Mucosa of descending colon (tissue), 3 donors: ENCODE data around the gene CAB39. TPM values are rescaled to one million over a fixed set of nuclear protein-coding genes. Genes with fewer than 3 reads are reported as not detected.

Experiments used
- ATAC-seq: fragments of 200-7000 bp; cut with Tn5 transposase; one replicate; pipeline ENCODE4 v1.9.1; 2020; ENCODE audit warnings: mild to moderate bottlenecking, moderate library complexity
- DNase-seq, 3 donors: peaks; one replicate each; pipeline ENCODE4 v3.0.0-alpha.2; 2020
- H3K36me3 ChIP-seq: fragments of 200-600 bp; one replicate; pipeline ENCODE4 v1.8.0; 2021; ENCODE audit warnings: low read depth, mild to moderate bottlenecking
- H3K4me1 ChIP-seq: fragments of 200-600 bp; one replicate; pipeline ENCODE4 v1.8.0; 2021; ENCODE audit warnings: low read depth, mild to moderate bottlenecking
- H3K4me3 ChIP-seq: fragments of 200-600 bp; one replicate; pipeline ENCODE4 v1.8.0; 2021; ENCODE audit warnings: mild to moderate bottlenecking
- H3K9me3 ChIP-seq: fragments of 200-600 bp; one replicate; pipeline ENCODE4 v1.8.0; 2021; ENCODE audit warnings: mild to moderate bottlenecking
- intact Hi-C, 2 donors: fragments of 100-400 bp; cut with DNase I in 1 of 2; cut with micrococcal nuclease in 1 of 2; formaldehyde crosslinking; loops; one replicate each; pipeline versions ENCODE4 v1.11.0 to v1.11.1; 2022; cut with DNase I, micrococcal nuclease
- total RNA-seq, 3 donors: library from RNA; stranded (reverse); fragmentation: NEBNext Ultra II Directional in 2 of 3; extraction: Animal tissue kit (Norgen Biotek cat#: 25700) in 2 of 3; gene quantifications; one replicate each; pipeline versions ENCODE4 v1.2.1 to v1.2.4, GENCODE V29; 2021 to 2023
- TF ChIP-seq, protein P1 (sequence below): fragments of 200-600 bp; IDR thresholded peaks from one replicate; pipeline ENCODE4 v1.8.0; 2022; ENCODE audit warnings: antibody characterized with exemption, mild to moderate bottlenecking
- donor health status: DM: no; HTN: no; CAD: no; lungs with moderate emphysema.
- donor health status: DM: no; HTN: no; CAD: no.
- donor health status: DM: no; HTN: yes; CAD: no.

Gene CAB39
- total RNA-seq, 3 donors from 2014 or later: 112 to 155 (median 115) TPM

DNA sequence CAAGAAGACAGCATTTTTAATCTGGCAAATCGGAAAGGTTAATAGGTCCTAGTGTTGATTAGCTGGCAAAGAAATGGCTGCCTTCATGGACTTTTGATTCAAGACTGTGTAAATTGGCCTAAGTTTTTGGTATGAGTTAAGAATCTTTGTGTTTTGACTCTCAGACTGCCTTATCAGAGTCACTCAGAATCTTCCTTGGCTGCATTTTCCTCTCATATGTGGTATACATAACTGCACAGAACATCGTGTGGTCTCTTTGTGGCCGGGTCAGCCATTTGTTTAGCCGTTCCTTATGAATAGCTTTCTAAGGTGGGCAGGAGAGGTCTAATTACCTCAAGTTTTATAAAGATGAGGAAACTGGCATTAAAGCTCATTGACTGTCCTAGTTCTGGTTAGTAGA, 30.1 kb downstream of the CAB39 start:
- Histone ChIP-seq H3K9me3 (no peaks in the 10 kb centered on the region), H3K4me1 (peaks cover 26% of the 10 kb centered on the region), H3K4me3 (no peak overlapping the region), H3K36me3 (no peaks in the 10 kb centered on the region)
- intact Hi-C loops: no loop called here
- ATAC-seq (no peak), DNase-seq (no peak)
- TF ChIP-seq, protein P1, sequence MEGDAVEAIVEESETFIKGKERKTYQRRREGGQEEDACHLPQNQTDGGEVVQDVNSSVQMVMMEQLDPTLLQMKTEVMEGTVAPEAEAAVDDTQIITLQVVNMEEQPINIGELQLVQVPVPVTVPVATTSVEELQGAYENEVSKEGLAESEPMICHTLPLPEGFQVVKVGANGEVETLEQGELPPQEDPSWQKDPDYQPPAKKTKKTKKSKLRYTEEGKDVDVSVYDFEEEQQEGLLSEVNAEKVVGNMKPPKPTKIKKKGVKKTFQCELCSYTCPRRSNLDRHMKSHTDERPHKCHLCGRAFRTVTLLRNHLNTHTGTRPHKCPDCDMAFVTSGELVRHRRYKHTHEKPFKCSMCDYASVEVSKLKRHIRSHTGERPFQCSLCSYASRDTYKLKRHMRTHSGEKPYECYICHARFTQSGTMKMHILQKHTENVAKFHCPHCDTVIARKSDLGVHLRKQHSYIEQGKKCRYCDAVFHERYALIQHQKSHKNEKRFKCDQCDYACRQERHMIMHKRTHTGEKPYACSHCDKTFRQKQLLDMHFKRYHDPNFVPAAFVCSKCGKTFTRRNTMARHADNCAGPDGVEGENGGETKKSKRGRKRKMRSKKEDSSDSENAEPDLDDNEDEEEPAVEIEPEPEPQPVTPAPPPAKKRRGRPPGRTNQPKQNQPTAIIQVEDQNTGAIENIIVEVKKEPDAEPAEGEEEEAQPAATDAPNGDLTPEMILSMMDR: no peak

DNA sequence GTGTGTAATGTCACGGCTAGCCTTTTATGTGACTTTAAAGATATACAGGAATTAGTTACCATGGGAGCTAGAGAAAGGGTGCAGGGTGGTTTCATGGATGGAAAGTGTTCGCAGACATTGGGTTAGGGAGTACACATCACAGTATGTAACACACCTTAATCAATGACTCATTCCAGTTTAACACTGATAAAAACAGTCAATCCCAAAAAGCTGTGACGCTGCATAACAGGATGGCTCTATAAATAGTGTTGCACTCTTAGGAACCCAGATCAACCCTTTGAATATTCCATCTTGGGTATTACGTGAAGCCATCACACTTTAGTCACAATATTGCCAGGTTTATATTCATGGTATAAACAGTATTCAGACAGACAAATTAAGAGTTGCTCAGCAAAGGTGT, 33.6 kb downstream of the CAB39 start:
- ATAC-seq (no peak), DNase-seq (no peak)
- H3K36me3 ChIP-seq: no peaks in the 10 kb centered on the region
- TF ChIP-seq, protein P1: no peak
- H3K4me1 ChIP-seq: no peaks in the 10 kb centered on the region
- H3K4me3 ChIP-seq: no peak overlapping the region
- H3K9me3 ChIP-seq: no peaks in the 10 kb centered on the region
- intact Hi-C loops: no loop called here

DNA sequence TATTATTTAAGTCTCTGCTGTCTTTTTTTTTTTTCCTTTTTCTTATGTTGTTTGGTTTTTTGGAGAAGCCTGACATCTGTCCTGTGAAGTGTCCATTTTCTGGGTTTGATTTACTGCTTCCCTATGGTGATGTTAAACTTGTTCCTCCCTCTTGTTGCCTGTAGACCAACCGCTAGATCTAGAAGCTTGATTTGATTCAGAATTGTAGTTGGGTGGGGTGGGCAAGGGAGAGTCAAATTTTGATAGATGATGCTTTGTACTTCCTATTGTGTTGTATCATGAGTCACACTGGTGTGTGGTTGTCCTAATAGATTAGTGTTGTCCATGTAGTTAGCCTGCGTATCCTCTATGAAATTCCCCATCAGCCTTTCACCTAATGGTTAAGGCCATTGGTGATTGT, 35.4 kb downstream of the CAB39 start:
- DNase-seq (no peak), ATAC-seq (no peak)
- no peaks in the 10 kb centered on the region for H3K4me1 ChIP-seq
- no peak overlapping the region for H3K4me3 ChIP-seq
- no peaks in the 10 kb centered on the region for H3K36me3 ChIP-seq
- intact Hi-C loops: no loop called here
- TF ChIP-seq, protein P1: no peak
- no peaks in the 10 kb centered on the region for H3K9me3 ChIP-seq

DNA sequence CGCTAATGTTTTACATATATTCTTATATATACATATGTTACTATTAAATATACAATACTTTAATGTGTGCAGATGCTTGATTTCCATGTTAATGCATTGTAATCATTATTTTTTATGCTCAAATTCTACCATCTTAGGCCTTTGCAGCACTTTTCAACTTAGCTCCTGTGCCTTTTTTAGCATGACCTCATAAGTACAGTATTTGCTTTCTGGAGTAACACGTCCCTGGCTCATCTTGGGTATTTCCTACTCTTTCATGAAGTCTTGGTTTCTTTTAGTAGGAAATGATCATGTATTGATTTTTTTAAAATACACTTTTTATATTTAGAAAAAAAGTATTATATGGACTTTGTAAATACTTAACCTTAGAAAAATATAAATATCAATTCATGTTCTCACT, 36.5 kb downstream of the CAB39 start:
- DNase-seq: no peak
- TF ChIP-seq, protein P1: no peak
- no peaks in the 10 kb centered on the region for H3K36me3 ChIP-seq
- no peaks in the 10 kb centered on the region for H3K4me1 ChIP-seq
- no peaks in the 10 kb centered on the region for H3K9me3 ChIP-seq
- no peak overlapping the region for H3K4me3 ChIP-seq
- intact Hi-C loops: no loop called here
- ATAC-seq: no peak

DNA sequence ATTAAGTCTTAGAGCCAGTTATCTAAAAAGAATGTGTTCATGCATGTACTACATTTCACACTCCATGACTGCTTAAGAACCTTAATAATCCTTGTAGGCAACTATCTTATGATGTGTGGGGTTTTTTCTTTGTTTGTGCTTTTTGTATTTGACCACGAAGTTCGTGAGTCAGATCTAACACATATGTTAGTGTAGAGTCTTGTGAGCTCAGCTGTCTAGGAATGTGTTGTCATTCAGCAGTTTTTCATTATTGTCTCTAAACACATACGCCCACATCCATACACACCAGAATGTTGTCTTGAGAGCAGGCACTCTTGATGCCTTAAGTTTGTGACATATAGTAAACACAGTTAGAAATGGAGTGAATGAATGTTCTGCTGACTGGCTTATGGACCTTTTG, 38.4 kb downstream of the CAB39 start:
- ATAC-seq (no peak), DNase-seq (no peak)
- Histone ChIP-seq H3K9me3 (no peaks in the 10 kb centered on the region), H3K4me1 (peaks cover 17% of the 10 kb centered on the region), H3K4me3 (no peak overlapping the region), H3K36me3 (no peaks in the 10 kb centered on the region)
- TF ChIP-seq, protein P1: no peak
- intact Hi-C loops: no loop called here

DNA sequence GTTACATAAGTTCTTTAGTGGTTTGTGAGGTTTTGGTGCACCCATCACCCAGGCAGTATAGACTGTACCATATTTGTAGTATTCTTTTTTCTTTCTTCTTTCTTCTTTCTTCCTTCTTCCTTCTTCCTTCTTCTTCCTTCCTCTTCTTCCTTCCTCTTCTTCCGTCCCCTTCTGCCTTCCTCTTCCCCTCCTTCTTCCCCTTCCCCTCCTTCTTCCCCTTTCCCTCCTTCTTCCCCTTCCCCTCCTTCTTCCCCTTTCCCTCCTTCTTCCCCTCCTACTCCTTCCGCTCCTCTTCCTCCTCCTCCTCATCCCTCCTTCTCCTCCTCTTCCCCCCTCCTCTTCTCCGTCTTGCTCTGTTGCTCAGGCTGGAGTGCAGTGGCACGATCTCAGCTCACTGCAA, 41.6 kb downstream of the CAB39 start:
- no peak for ATAC-seq
- no peak for DNase-seq
- TF ChIP-seq, protein P1: no peak
- no peaks in the 10 kb centered on the region for H3K36me3 ChIP-seq
- H3K9me3 ChIP-seq: no peaks in the 10 kb centered on the region
- no peak overlapping the region for H3K4me3 ChIP-seq
- peaks cover 31% of the 10 kb centered on the region for H3K4me1 ChIP-seq
- intact Hi-C loops: no loop called here
